Aorta (tissue), 5 donors: ENCODE results near the gene ABHD16B. TPM values are rescaled to one million over a fixed set of nuclear protein-coding genes. Genes with fewer than 3 reads are reported as not detected.

Experiments
- ATAC-seq: fragments of 200-7000 bp; cut with Tn5 transposase; one replicate; pipeline ENCODE4 v1.9.1; 2022; ENCODE audit warnings: moderate library complexity; ENCODE audit not compliant: low FRiP score
- DNase-seq, 2 donors: peaks; one replicate each; pipeline ENCODE4 v3.0.0-alpha.2; 2020
- H3K27ac ChIP-seq, 2 donors: one replicate each; pipeline ENCODE4 v1.5.1; 2013; ENCODE audit warnings: low read length in 2 of 2, mild to moderate bottlenecking in 2 of 2, moderate library complexity in 2 of 2, control low read depth in 1 of 2, inconsistent platforms in 1 of 2, low read depth in 1 of 2
- H3K27me3 ChIP-seq, 2 donors: one replicate each; pipeline ENCODE4 v1.6.1; 2013; ENCODE audit warnings: control low read depth in 1 of 2, low read length in 1 of 2, mild to moderate bottlenecking in 1 of 2, moderate library complexity in 1 of 2; ENCODE audit not compliant: insufficient read depth in 2 of 2, control insufficient read depth in 1 of 2
- H3K36me3 ChIP-seq, 2 donors: one replicate each; pipeline ENCODE4 v1.6.1; 2013; ENCODE audit warnings: control low read depth in 1 of 2, low read length in 1 of 2, mild to moderate bottlenecking in 1 of 2; ENCODE audit not compliant: insufficient read depth in 2 of 2, control insufficient read depth in 1 of 2
- H3K4me1 ChIP-seq, 2 donors: one replicate each; pipeline ENCODE4 v1.6.1; 2013; ENCODE audit warnings: low read length in 2 of 2, control low read depth in 1 of 2, mild to moderate bottlenecking in 1 of 2, moderate library complexity in 1 of 2; ENCODE audit not compliant: insufficient read depth in 2 of 2, control insufficient read depth in 1 of 2
- H3K4me3 ChIP-seq, 2 donors: one replicate each; pipeline ENCODE4 v1.5.1; 2013; ENCODE audit warnings: low read length in 2 of 2, control low read depth in 1 of 2, mild to moderate bottlenecking in 1 of 2
- H3K9me3 ChIP-seq: one replicate; pipeline ENCODE4 v1.6.1; 2013; ENCODE audit warnings: mild to moderate bottlenecking, low read length; ENCODE audit not compliant: control insufficient read depth
- WGBS, 2 donors: extraction: QIAGEN DNeasy Blood & Tissue Kit; methylation state at CpG; one replicate each; pipeline ENCODE4 v1.1.7; 2013; 5-methylcytosine and 5-hydroxymethylcytosine counted together
- intact Hi-C, 2 donors: fragments of 100-400 bp; cut with DNase I; formaldehyde crosslinking; loops; one replicate each; pipeline versions ENCODE4 v1.14.2 to v1.15.0; 2022
- polyA plus RNA-seq, 2 donors: library from polyadenylated mRNA; stranded (reverse); fragments of 200-250 nt; gene quantifications; one replicate each; pipeline ENCODE4 v1.2.3, GENCODE V29; 2013
- total RNA-seq, 2 donors: library from RNA; stranded (reverse); fragmentation: NEBNext Ultra II Directional; extraction: Animal tissue kit (Norgen Biotek cat#: 25700); gene quantifications; one replicate each; pipeline ENCODE4 v1.2.1, GENCODE V29; 2021
- donor health status: healthy with polysubstance abuse.
- donor health status: Bipolar disorder and iron deficiency.
- donor health status: DM: no; HTN: no; CAD: no.
- donor health status: DM: no; HTN: no; CAD: no.
- donor health status: DM: yes; HTN: yes; CAD: no.

Gene ABHD16B
- total and polyA plus RNA-seq, 4 donors, result 0.38 TPM; not detected in 3

GRCh38 chr20:63825331-63826118 lies 35.8 kb upstream of the ABHD16B start:
- DNase-seq (no peak), ATAC-seq (no peak)
- H3K9me3 ChIP-seq, result no peaks in the 10 kb centered on the region
- no peak overlapping the region for H3K4me3 ChIP-seq
- no peaks in the 10 kb centered on the region for H3K27me3 ChIP-seq
- 90 to 93% methylated on average over 24 to 25 of the region's 25 CpGs for WGBS, 2 donors
- no peaks in the 10 kb centered on the region for H3K4me1 ChIP-seq
- no peaks in the 10 kb centered on the region for H3K36me3 ChIP-seq
- H3K27ac ChIP-seq, result no peak overlapping the region
- intact Hi-C loops, result no loop called here

GRCh38 chr20:63826753-63827152 lies 34.5 kb upstream of the ABHD16B start:
- H3K9me3 ChIP-seq, result no peaks in the 10 kb centered on the region
- intact Hi-C loops, result no loop called here
- 69 to 77% methylated on average over 13 of the region's 13 CpGs for WGBS, 2 donors
- no peaks in the 10 kb centered on the region for H3K27me3 ChIP-seq
- H3K36me3 ChIP-seq, result no peaks in the 10 kb centered on the region
- H3K4me3 ChIP-seq, result no peak overlapping the region
- DNase-seq (no peak), ATAC-seq (no peak)
- H3K4me1 ChIP-seq, result no peaks in the 10 kb centered on the region
- no peak overlapping the region for H3K27ac ChIP-seq

GRCh38 chr20:63828124-63828523 lies 33.2 kb upstream of the ABHD16B start:
- intact Hi-C loops, result no loop called here
- Histone ChIP-seq H3K4me1 (no peaks in the 10 kb centered on the region), H3K4me3 (no peak overlapping the region), H3K9me3 (no peaks in the 10 kb centered on the region), H3K27me3 (no peaks in the 10 kb centered on the region), H3K27ac (no peak overlapping the region), H3K36me3 (no peaks in the 10 kb centered on the region)
- no peak for DNase-seq
- WGBS, 2 donors, result 98 to 99% methylated on average over 8 of the region's 8 CpGs
- ATAC-seq, result no peak

GRCh38 chr20:63828545-63828944 lies 32.8 kb upstream of the ABHD16B start:
- intact Hi-C loops, result no loop called here
- Histone ChIP-seq H3K9me3 (no peaks in the 10 kb centered on the region), H3K4me3 (no peak overlapping the region), H3K27ac (no peak overlapping the region), H3K4me1 (no peaks in the 10 kb centered on the region), H3K36me3 (no peaks in the 10 kb centered on the region), H3K27me3 (no peaks in the 10 kb centered on the region)
- ATAC-seq (no peak), DNase-seq (no peak)
- 89 to 91% methylated on average over 14 of the region's 14 CpGs for WGBS, 2 donors

- ATAC-seq, result no peak
- Histone ChIP-seq H3K27ac (no peak overlapping the region), H3K4me3 (no peak overlapping the region), H3K36me3 (no peaks in the 10 kb centered on the region), H3K27me3 (no peaks in the 10 kb centered on the region), H3K9me3 (no peaks in the 10 kb centered on the region), H3K4me1 (no peaks in the 10 kb centered on the region)
- intact Hi-C loops, result no loop called here
- no peak for DNase-seq
- WGBS, 2 donors, result 87 to 90% methylated on average over 10 of the region's 10 CpGs
Observed at GRCh38 chr20:63828951-63829350, 32.3 kb upstream of the ABHD16B start.

- H3K4me3 ChIP-seq, result peak overlapping the region; percentile 76 to 90
- no peak for DNase-seq
- 13 to 18% methylated on average over 10 of the region's 10 CpGs for WGBS, 2 donors
- no peaks in the 10 kb centered on the region for H3K36me3 ChIP-seq
- intact Hi-C loops, result no loop called here
- H3K27me3 ChIP-seq, result no peaks in the 10 kb centered on the region
- ATAC-seq, result no peak
- no peaks in the 10 kb centered on the region for H3K4me1 ChIP-seq
- H3K27ac ChIP-seq, result no peak overlapping the region
- H3K9me3 ChIP-seq, result no peaks in the 10 kb centered on the region
Observed at GRCh38 chr20:63829603-63829944, 31.7 kb upstream of the ABHD16B start.

- WGBS, 2 donors, result 1% methylated on average over 37 to 99 of the region's 99 CpGs
- H3K27ac ChIP-seq, result no peak overlapping the region
- H3K4me1 ChIP-seq, result no peaks in the 10 kb centered on the region
- H3K27me3 ChIP-seq, result no peaks in the 10 kb centered on the region
- no peaks in the 10 kb centered on the region for H3K9me3 ChIP-seq
- peak overlapping the region; percentile 76 to 90 for H3K4me3 ChIP-seq
- intact Hi-C loops, result loop anchor here in 1 of 2 donors (5.0 kb wide), 1 partner anchor 37 kb away; the partner anchor contains the start of gene TPD52L2
- H3K36me3 ChIP-seq, result no peaks in the 10 kb centered on the region
- peak in 1 of 2 donors; percentile 78 for DNase-seq
- ATAC-seq, result no peak
Observed at GRCh38 chr20:63829945-63830835, 31.1 kb upstream of the ABHD16B start.

- intact Hi-C loops, result loop anchor here in 1 of 2 donors (5.0 kb wide), 1 partner anchor 36 kb away; the partner anchor contains the start of gene TPD52L2
- no peak within 1 kb of the TSS for H3K27ac ChIP-seq
- peak within 1 kb of the TSS; percentile 78 to 90 for H3K4me3 ChIP-seq
- peak in 1 of 2 donors; percentile 82 for DNase-seq
- ATAC-seq, result no peak
- H3K36me3 ChIP-seq, result no peaks in the 10 kb centered on the region
- H3K27me3 ChIP-seq, result no peaks in the 10 kb centered on the region
- 0 to 1% methylated on average over 4 to 147 of the region's 147 CpGs for WGBS, 2 donors
- no peaks in the 10 kb centered on the region for H3K4me1 ChIP-seq
- no peaks in the 10 kb centered on the region for H3K9me3 ChIP-seq
Observed at GRCh38 chr20:63830841-63831588, 30.3 kb upstream of the ABHD16B start, which contains the start of gene ZBTB46. TSS of gene ZBTB46 (minus strand) at chr20:63831264. CDS start at chr20:63790757, 40,507 bp downstream.
